ENCODE results near the gene CCDC83. TPM values are rescaled to one million over a fixed set of nuclear protein-coding genes. Genes with fewer than 3 reads are reported as not detected.

The CCDC83 gene
- polyA plus RNA-seq, 1 of the 3 experiments (the other 2 are of a cell fraction): not detected

DNA sequence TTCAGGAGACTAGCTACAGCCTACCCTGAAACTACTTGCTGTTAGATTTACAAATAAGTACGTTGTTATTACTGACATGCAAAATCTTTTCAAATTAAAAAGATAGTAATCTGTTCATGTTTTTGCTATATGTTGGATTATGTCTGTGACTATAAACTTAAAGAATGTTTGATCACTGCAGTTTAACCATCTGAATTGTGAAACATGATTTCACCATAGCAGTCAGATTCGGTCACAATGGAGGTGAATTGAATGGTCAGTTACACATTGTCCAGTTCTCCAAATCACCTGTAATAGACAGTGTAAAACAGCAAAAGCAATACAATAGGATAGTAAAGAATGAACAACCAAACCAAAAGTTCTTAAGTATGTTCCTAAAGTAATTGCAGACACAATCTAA, 43.3 kb downstream of the CCDC83 start:
- Histone ChIP-seq H3K4me3 (ENCODE audit: low read depth in 2 of 2, low read length in 1 of 2) (no peak overlapping the region), H3K27me3 (ENCODE audit: insufficient read depth) (no peaks in the 10 kb centered on the region), H3F3A (replicated peaks; ENCODE audit: insufficient read depth) (peaks cover 3% of the 10 kb centered on the region), H3K79me2 (ENCODE audit: insufficient read depth) (no peaks in the 10 kb centered on the region), H3K27ac (ENCODE audit: low read depth in 2 of 2, low read length in 1 of 2) (no peak overlapping the region), H3K36me3 (replicated peaks in 1 of 2; ENCODE audit: control insufficient read depth in 1 of 2, insufficient read depth in 2 of 2, low read length in 1 of 2) (no peaks in the 10 kb centered on the region), H3K9ac (no peak overlapping the region), H3K9me2 (no peaks in the 10 kb centered on the region), H3K4me2 (no peak overlapping the region), H3K9me3 (no peaks in the 10 kb centered on the region), H4K20me1 (ENCODE audit: insufficient read depth) (no peaks in the 10 kb centered on the region), H3K4me1 (ENCODE audit: control insufficient read depth in 1 of 2, insufficient read depth in 2 of 2, low read depth in 1 of 2, low read length in 1 of 2) (no peaks in the 10 kb centered on the region), H2AFZ (ENCODE audit: low read depth) (no peak overlapping the region; the same call in 1 of the 2 replicates)
- WGBS (ENCODE audit: low lambda C conversion rate): 50% methylated on average over 2 of the region's 2 CpGs
- DNase-seq: no peak
- TF ChIP-seq CHD2 (IDR thresholded peaks at IDR 0.05; ENCODE audit: low read length, partially characterized antibody) (no peak), MXI1 (IDR thresholded peaks at IDR 0.05; ENCODE audit: low read depth, low read length) (no peak), YY1 (IDR thresholded peaks at IDR 0.05; ENCODE audit: low read depth) (no peak)
- TF ChIP-seq, protein P1, sequence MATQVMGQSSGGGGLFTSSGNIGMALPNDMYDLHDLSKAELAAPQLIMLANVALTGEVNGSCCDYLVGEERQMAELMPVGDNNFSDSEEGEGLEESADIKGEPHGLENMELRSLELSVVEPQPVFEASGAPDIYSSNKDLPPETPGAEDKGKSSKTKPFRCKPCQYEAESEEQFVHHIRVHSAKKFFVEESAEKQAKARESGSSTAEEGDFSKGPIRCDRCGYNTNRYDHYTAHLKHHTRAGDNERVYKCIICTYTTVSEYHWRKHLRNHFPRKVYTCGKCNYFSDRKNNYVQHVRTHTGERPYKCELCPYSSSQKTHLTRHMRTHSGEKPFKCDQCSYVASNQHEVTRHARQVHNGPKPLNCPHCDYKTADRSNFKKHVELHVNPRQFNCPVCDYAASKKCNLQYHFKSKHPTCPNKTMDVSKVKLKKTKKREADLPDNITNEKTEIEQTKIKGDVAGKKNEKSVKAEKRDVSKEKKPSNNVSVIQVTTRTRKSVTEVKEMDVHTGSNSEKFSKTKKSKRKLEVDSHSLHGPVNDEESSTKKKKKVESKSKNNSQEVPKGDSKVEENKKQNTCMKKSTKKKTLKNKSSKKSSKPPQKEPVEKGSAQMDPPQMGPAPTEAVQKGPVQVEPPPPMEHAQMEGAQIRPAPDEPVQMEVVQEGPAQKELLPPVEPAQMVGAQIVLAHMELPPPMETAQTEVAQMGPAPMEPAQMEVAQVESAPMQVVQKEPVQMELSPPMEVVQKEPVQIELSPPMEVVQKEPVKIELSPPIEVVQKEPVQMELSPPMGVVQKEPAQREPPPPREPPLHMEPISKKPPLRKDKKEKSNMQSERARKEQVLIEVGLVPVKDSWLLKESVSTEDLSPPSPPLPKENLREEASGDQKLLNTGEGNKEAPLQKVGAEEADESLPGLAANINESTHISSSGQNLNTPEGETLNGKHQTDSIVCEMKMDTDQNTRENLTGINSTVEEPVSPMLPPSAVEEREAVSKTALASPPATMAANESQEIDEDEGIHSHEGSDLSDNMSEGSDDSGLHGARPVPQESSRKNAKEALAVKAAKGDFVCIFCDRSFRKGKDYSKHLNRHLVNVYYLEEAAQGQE (IDR thresholded peaks at IDR 0.05; ENCODE audit: low read depth, low read length): no peak
- CTCF ChIA-PET: no interaction called here
- POLR2A ChIA-PET: no interaction called here

DNA sequence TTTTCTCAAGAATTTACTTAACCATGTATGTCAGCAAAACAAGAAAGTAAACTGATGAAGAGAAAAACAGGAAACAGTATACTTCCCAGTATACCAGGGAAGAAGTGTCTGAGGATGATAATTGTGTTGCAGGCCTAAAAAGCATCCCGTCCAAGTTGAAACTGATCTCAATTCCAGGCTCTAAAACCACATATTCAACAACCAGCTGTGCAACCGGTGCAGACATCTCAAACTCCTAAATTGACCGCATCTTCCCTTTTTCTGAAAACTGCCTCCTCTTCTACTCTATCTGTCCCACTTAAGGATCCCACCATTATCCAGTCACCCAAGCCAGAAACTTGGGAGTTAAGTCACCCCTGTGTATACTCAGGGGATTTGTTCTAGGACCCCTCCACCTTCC, 47.2 kb downstream of the CCDC83 start:
- TF ChIP-seq TAF1 (IDR thresholded peaks at IDR 0.05; ENCODE audit: borderline replicate concordance, low read depth, low read length) (no peak), SIN3A (IDR thresholded peaks at IDR 0.05; ENCODE audit: borderline replicate concordance, low read depth, low read length) (no peak), EP300 (IDR thresholded peaks at IDR 0.05; ENCODE audit: borderline replicate concordance in 1 of 2, low read depth in 1 of 2, low read length in 1 of 2) (no peak), ELF1 (IDR thresholded peaks at IDR 0.05) (no peak), NRF1 (IDR thresholded peaks at IDR 0.05; ENCODE audit: low read depth, low read length) (no peak), RXRA (IDR thresholded peaks at IDR 0.05; ENCODE audit: borderline replicate concordance, low read depth) (no peak), MXI1 (IDR thresholded peaks at IDR 0.05; ENCODE audit: low read depth, low read length) (no peak), RAD21 (IDR thresholded peaks at IDR 0.05; ENCODE audit: low read length) (no peak)
- TF ChIP-seq, protein P2, sequence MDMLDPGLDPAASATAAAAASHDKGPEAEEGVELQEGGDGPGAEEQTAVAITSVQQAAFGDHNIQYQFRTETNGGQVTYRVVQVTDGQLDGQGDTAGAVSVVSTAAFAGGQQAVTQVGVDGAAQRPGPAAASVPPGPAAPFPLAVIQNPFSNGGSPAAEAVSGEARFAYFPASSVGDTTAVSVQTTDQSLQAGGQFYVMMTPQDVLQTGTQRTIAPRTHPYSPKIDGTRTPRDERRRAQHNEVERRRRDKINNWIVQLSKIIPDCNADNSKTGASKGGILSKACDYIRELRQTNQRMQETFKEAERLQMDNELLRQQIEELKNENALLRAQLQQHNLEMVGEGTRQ (IDR thresholded peaks at IDR 0.05; ENCODE audit: borderline replicate concordance, low read depth, low read length): no peak
- TF ChIP-seq, protein P1 (IDR thresholded peaks at IDR 0.05; ENCODE audit: low read depth, low read length): no peak
- TF ChIP-seq, protein P3, sequence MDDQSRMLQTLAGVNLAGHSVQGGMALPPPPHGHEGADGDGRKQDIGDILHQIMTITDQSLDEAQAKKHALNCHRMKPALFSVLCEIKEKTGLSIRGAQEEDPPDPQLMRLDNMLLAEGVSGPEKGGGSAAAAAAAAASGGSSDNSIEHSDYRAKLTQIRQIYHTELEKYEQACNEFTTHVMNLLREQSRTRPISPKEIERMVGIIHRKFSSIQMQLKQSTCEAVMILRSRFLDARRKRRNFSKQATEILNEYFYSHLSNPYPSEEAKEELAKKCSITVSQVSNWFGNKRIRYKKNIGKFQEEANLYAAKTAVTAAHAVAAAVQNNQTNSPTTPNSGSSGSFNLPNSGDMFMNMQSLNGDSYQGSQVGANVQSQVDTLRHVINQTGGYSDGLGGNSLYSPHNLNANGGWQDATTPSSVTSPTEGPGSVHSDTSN (IDR thresholded peaks at IDR 0.05): no peak
- TF ChIP-seq, protein P4, sequence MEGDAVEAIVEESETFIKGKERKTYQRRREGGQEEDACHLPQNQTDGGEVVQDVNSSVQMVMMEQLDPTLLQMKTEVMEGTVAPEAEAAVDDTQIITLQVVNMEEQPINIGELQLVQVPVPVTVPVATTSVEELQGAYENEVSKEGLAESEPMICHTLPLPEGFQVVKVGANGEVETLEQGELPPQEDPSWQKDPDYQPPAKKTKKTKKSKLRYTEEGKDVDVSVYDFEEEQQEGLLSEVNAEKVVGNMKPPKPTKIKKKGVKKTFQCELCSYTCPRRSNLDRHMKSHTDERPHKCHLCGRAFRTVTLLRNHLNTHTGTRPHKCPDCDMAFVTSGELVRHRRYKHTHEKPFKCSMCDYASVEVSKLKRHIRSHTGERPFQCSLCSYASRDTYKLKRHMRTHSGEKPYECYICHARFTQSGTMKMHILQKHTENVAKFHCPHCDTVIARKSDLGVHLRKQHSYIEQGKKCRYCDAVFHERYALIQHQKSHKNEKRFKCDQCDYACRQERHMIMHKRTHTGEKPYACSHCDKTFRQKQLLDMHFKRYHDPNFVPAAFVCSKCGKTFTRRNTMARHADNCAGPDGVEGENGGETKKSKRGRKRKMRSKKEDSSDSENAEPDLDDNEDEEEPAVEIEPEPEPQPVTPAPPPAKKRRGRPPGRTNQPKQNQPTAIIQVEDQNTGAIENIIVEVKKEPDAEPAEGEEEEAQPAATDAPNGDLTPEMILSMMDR (IDR thresholded peaks at IDR 0.05): no peak
- H3K36me3 ChIP-seq (replicated peaks in 1 of 2; ENCODE audit: control insufficient read depth in 1 of 2, insufficient read depth in 2 of 2, low read length in 1 of 2): no peaks in the 10 kb centered on the region
- no peak overlapping the region for H3K9ac ChIP-seq
- no peaks in the 10 kb centered on the region for H3K9me3 ChIP-seq
- no peak overlapping the region for H3K4me2 ChIP-seq
- POLR2A ChIA-PET: no interaction called here
- H3K9me2 ChIP-seq: no peaks in the 10 kb centered on the region
- CTCF ChIA-PET: no interaction called here
- WGBS (ENCODE audit: low lambda C conversion rate): 98% methylated on average over 3 of the region's 3 CpGs
- no peaks in the 10 kb centered on the region for H3K4me1 ChIP-seq (ENCODE audit: control insufficient read depth in 1 of 2, insufficient read depth in 2 of 2, low read depth in 1 of 2, low read length in 1 of 2)
- no peak overlapping the region for H3K4me3 ChIP-seq (ENCODE audit: low read depth in 2 of 2, low read length in 1 of 2)
- no peak overlapping the region for H2AFZ ChIP-seq (ENCODE audit: low read depth)
- no peaks in the 10 kb centered on the region for H4K20me1 ChIP-seq (ENCODE audit: insufficient read depth)
- no peaks in the 10 kb centered on the region for H3F3A ChIP-seq (replicated peaks; ENCODE audit: insufficient read depth)
- no peak overlapping the region for H3K27ac ChIP-seq (ENCODE audit: low read depth in 2 of 2, low read length in 1 of 2)
- H3K27me3 ChIP-seq (ENCODE audit: insufficient read depth): no peaks in the 10 kb centered on the region
- H3K79me2 ChIP-seq (ENCODE audit: insufficient read depth): no peaks in the 10 kb centered on the region
- DNase-seq: no peak
